Natural killer cell (primary cell): ENCODE data around the gene RESF1. TPM values are rescaled to one million over a fixed set of nuclear protein-coding genes. Genes with fewer than 3 reads are reported as not detected.
A peak's percentile ranks its signal among the peaks of the same experiment; 100 is the strongest.

Experiments
- ATAC-seq, 3 donors: fragments of 150-1000 bp in 2 of 3; fragments of 200-7000 bp in 1 of 3; cut with Tn5 transposase; 1 replicate in 1 of 3; 2 replicates in 2 of 3; pipeline ENCODE4 v1.10.0; 2021; ENCODE audit warnings: mild to moderate bottlenecking in 2 of 3, moderate library complexity in 2 of 3
- DNase-seq, 2 donors: peaks; one replicate each; pipeline versions ENCODE4 v3.0.0 to v3.0.0-alpha.2; 2013 to 2021; ENCODE audit warnings: mixed read lengths in 1 of 2
- H3K27ac ChIP-seq: one replicate; pipeline ENCODE4 v1.5.1; 2013; ENCODE audit warnings: mild to moderate bottlenecking, low read length
- H3K27me3 ChIP-seq: one replicate; pipeline ENCODE4 v1.6.1; 2013; ENCODE audit warnings: low read length; ENCODE audit not compliant: control insufficient read depth, insufficient read depth
- H3K36me3 ChIP-seq: one replicate; pipeline ENCODE4 v1.6.1; 2013; ENCODE audit warnings: low read length; ENCODE audit not compliant: control insufficient read depth, insufficient read depth
- H3K4me1 ChIP-seq: one replicate; pipeline ENCODE4 v1.6.1; 2013; ENCODE audit warnings: low read length; ENCODE audit not compliant: control insufficient read depth, insufficient read depth
- H3K4me3 ChIP-seq: one replicate; pipeline ENCODE4 v1.5.1; 2013; ENCODE audit warnings: low read length
- H3K9me3 ChIP-seq: one replicate; pipeline ENCODE4 v1.6.1; 2013; ENCODE audit warnings: low read length; ENCODE audit not compliant: control insufficient read depth, insufficient read depth
- H3K27ac Mint-ChIP-seq, 2 donors: one replicate each; pipeline ENCODE4 v1.8.0; 2022; ENCODE audit warnings: mild to moderate bottlenecking in 2 of 2, mixed read lengths in 2 of 2, moderate library complexity in 1 of 2
- H3K27me3 Mint-ChIP-seq, 2 donors: one replicate each; pipeline ENCODE4 v1.8.0; 2022; ENCODE audit warnings: low read depth in 2 of 2, mixed read lengths in 2 of 2
- H3K36me3 Mint-ChIP-seq: one replicate; pipeline ENCODE4 v1.8.0; 2022; ENCODE audit warnings: mixed read lengths
- H3K4me1 Mint-ChIP-seq, 2 donors: one replicate each; pipeline ENCODE4 v1.8.0; 2022; ENCODE audit warnings: mixed read lengths in 2 of 2
- H3K4me3 Mint-ChIP-seq: one replicate; pipeline ENCODE4 v1.8.0; 2022; ENCODE audit warnings: mild to moderate bottlenecking, moderate library complexity, mixed read lengths
- H3K9me3 Mint-ChIP-seq, 2 donors: one replicate each; pipeline ENCODE4 v1.8.0; 2022; ENCODE audit warnings: mixed read lengths in 2 of 2
- CTCF ChIP-seq: fragments of 200-600 bp; IDR thresholded peaks from one replicate; pipeline ENCODE4 v1.8.0; 2022; ENCODE audit warnings: antibody characterized with exemption
- WGBS: methylation state at CpG from one replicate; pipeline ENCODE4 v1.1.7; 2013; ENCODE audit warnings: missing lambda C conversion rate; ENCODE audit not compliant: insufficient coverage; 5-methylcytosine and 5-hydroxymethylcytosine counted together
- intact Hi-C: fragments of 100-400 bp; cut with micrococcal nuclease; formaldehyde crosslinking; loops from one replicate; pipeline ENCODE4 v1.14.2; 2022
- total RNA-seq, 4 donors: library from RNA; stranded (reverse); fragments of 120-200 nt in 1 of 4; gene quantifications; one replicate each; pipeline versions ENCODE4 v1.2.3 to v1.2.4, GENCODE V29; 2013 to 2022

Gene RESF1
- total RNA-seq, 3 donors from 2014 or later (not counting 1 experiment from before 2014, with no cell fraction given) = 144 to 209 (median 184) TPM

GRCh38 chr12:31985832-31986231 is 26.6 kb downstream of the RESF1 start:
- ATAC-seq (no peak), DNase-seq (no peak)
- H3K27ac ChIP-seq = no peak overlapping the region
- H3K27ac Mint-ChIP-seq = peak overlapping the region; percentile 50 to 70
- no peaks in the 10 kb centered on the region for H3K27me3 ChIP-seq
- H3K9me3 ChIP-seq = peaks cover 23% of the 10 kb centered on the region
- 98% methylated on average over 4 of the region's 4 CpGs for WGBS
- TF ChIP-seq CTCF = no peak
- peaks cover 48% of the 10 kb centered on the region for H3K36me3 ChIP-seq
- peaks cover 64 to 79% of the 10 kb centered on the region in 2 donors for H3K4me1 Mint-ChIP-seq
- H3K9me3 Mint-ChIP-seq = peaks cover 4 to 20% of the 10 kb centered on the region in 2 donors
- H3K4me1 ChIP-seq = no peaks in the 10 kb centered on the region
- H3K4me3 ChIP-seq = no peak overlapping the region
- peaks cover 77% of the 10 kb centered on the region for H3K36me3 Mint-ChIP-seq
- H3K4me3 Mint-ChIP-seq = no peak overlapping the region
- intact Hi-C loops = no loop called here
- H3K27me3 Mint-ChIP-seq = no peaks in the 10 kb centered on the region

- H3K9me3 ChIP-seq = peaks cover 3% of the 10 kb centered on the region
- Mint-ChIP-seq H3K4me3 (no peak overlapping the region), H3K4me1 (peaks cover 39 to 46% of the 10 kb centered on the region in 2 donors), H3K27me3 (no peaks in the 10 kb centered on the region), H3K27ac (peak overlapping the region; percentile 65 to 73), H3K36me3 (peaks cover 37% of the 10 kb centered on the region), H3K9me3 (peaks cover 4 to 7% of the 10 kb centered on the region in 2 donors)
- DNase-seq = no peak
- ATAC-seq = no peak
- H3K27me3 ChIP-seq = no peaks in the 10 kb centered on the region
- WGBS = 97% methylated on average over 15 of the region's 15 CpGs
- peaks cover 55% of the 10 kb centered on the region for H3K36me3 ChIP-seq
- no peak for TF ChIP-seq CTCF
- no peak overlapping the region for H3K4me3 ChIP-seq
- H3K27ac ChIP-seq = no peak overlapping the region
- intact Hi-C loops = no loop called here
- H3K4me1 ChIP-seq = no peaks in the 10 kb centered on the region
These were observed 30.6 kb downstream of the RESF1 start for GRCh38 chr12:31989571-31990362.

- DNase-seq = no peak
- Mint-ChIP-seq H3K9me3 (no peaks in the 10 kb centered on the region), H3K27ac (peak overlapping the region; percentile 65 to 73), H3K4me1 (peaks cover 28 to 33% of the 10 kb centered on the region in 2 donors), H3K36me3 (peaks cover 25% of the 10 kb centered on the region), H3K4me3 (no peak overlapping the region), H3K27me3 (no peaks in the 10 kb centered on the region)
- Histone ChIP-seq H3K4me1 (no peaks in the 10 kb centered on the region), H3K4me3 (no peak overlapping the region), H3K9me3 (peaks cover 3% of the 10 kb centered on the region), H3K27ac (no peak overlapping the region), H3K36me3 (peaks cover 63% of the 10 kb centered on the region), H3K27me3 (no peaks in the 10 kb centered on the region)
- 33% methylated on average over 1 of the region's 1 CpG for WGBS
- intact Hi-C loops = no loop called here
- ATAC-seq = no peak
- no peak for TF ChIP-seq CTCF
These were observed 31.9 kb downstream of the RESF1 start for GRCh38 chr12:31991146-31991545.
